GM10847 (cell line): Measurements from ENCODE around the gene NEK1.

Source experiments
- POLR2A ChIP-seq: IDR thresholded peaks from 2 replicates; pipeline ENCODE4 v1.6.1; 2011; ENCODE audit not compliant: insufficient read length; ENCODE audit errors: extremely low read depth

NEK1 gene

GRCh38 chr4:169618986-169619385, 6.6 kb upstream of the NEK1 start:
- TF ChIP-seq POLR2A: no peak

GRCh38 chr4:169618286-169618685, 5.9 kb upstream of the NEK1 start:
- TF ChIP-seq POLR2A: no peak

GRCh38 chr4:169617306-169617705, 4.9 kb upstream of the NEK1 start:
- TF ChIP-seq POLR2A: no peak

- TF ChIP-seq POLR2A: no peak
Measured at GRCh38 chr4:169616846-169617245, 4.5 kb upstream of the NEK1 start.

- no peak for TF ChIP-seq POLR2A
Measured at GRCh38 chr4:169615467-169616106, 3.2 kb upstream of the NEK1 start.

- TF ChIP-seq POLR2A: no peak
Measured at GRCh38 chr4:169612871-169613859, 782 bp upstream of the NEK1 start.

- TF ChIP-seq POLR2A: no peak
Measured at GRCh38 chr4:169611157-169611556, 1.2 kb downstream of the NEK1 start.

GRCh38 chr4:169604903-169605331, 7.5 kb downstream of the NEK1 start:
- TF ChIP-seq POLR2A: no peak

GRCh38 chr4:169604131-169604900, 8.1 kb downstream of the NEK1 start:
- no peak for TF ChIP-seq POLR2A

GRCh38 chr4:169603312-169603711, 9.1 kb downstream of the NEK1 start:
- no peak for TF ChIP-seq POLR2A

GRCh38 chr4:169601016-169601771, 11.2 kb downstream of the NEK1 start:
- TF ChIP-seq POLR2A: no peak

- no peak for TF ChIP-seq POLR2A
Measured at GRCh38 chr4:169594560-169595195, 17.7 kb downstream of the NEK1 start.

GRCh38 chr4:169593050-169593560, 19.3 kb downstream of the NEK1 start:
- no peak for TF ChIP-seq POLR2A

- no peak for TF ChIP-seq POLR2A
Measured at GRCh38 chr4:169583563-169583962, 28.8 kb downstream of the NEK1 start.
